K562 (cell line): ENCODE measurements around the gene DKKL1. TPM values are rescaled to one million over a fixed set of nuclear protein-coding genes. Genes with fewer than 3 reads are reported as not detected.

Experiments
- ATAC-seq: fragments of 200-7000 bp; cut with Tn5 transposase; 3 replicates; pipeline ENCODE4 v1.9.1; 2020; ENCODE audit warnings: moderate library complexity
- BruUV-seq: library from RNA; stranded (reverse); fragments of 400-500 nt; replicated peaks from 2 replicates; lab custom pipeline; 2021; lab: Mats Ljungman, UMichigan
- CTCF ChIA-PET: fragments of 300-600 bp; formaldehyde crosslinking; extraction: SDS; loops from one replicate; lab custom pipeline; 2021; ENCODE audit warnings: low intra/inter-chr PET ratio; lab: Yijun Ruan, JAX
- POLR2A ChIA-PET: fragments of 300-600, 350-650 bp; sonication (Branson Sonifier 250); formaldehyde crosslinking; extraction: SDS; loops from one replicate; lab custom pipeline; 2021; ENCODE audit warnings: antibody characterized with exemption, inconsistent platforms; lab: Yijun Ruan, JAX
- DNase-seq, 4 experiments: peaks; one replicate each; pipeline versions ENCODE4 v3.0.0 to v3.0.0-alpha.2; 2011 to 2018; ENCODE audit warnings: low spot score in 3 of 4, mixed read lengths in 3 of 4; ENCODE audit errors: extremely low read depth in 1 of 4
- FAIRE-seq: peaks from 2 replicates; lab custom pipeline; 2011; peaks lifted over from hg19 to GRCh38; lab: Jason Lieb, UNC
- H2AFZ ChIP-seq: 2 replicates; pipeline ENCODE4 v1.6.0; 2011; ENCODE audit warnings: low read depth, low read length, control low read depth, inconsistent platforms
- H3K27ac ChIP-seq: fragments of 200-600 bp; 3 replicates; pipeline ENCODE4 v1.8.0; 2011; ENCODE audit warnings: low read depth, mild to moderate bottlenecking, control low read depth, inconsistent platforms, low read length, moderate library complexity, mixed read lengths; ENCODE audit errors: extremely low read depth
- H3K27me3 ChIP-seq, 2 experiments: fragments of 300-600 bp in 1 of 2; 2 replicates in 1 of 2; 3 replicates in 1 of 2; pipeline versions ENCODE4 v1.6.0 to v1.8.0; 2011; ENCODE audit warnings: inconsistent platforms in 2 of 2, low read length in 2 of 2, mild to moderate bottlenecking in 1 of 2, mixed read lengths in 1 of 2, moderate library complexity in 1 of 2; ENCODE audit not compliant: control insufficient read depth in 2 of 2, insufficient read depth in 2 of 2
- H3K36me3 ChIP-seq: fragments of 300-600 bp; 3 replicates; pipeline ENCODE4 v1.8.0; 2011; ENCODE audit warnings: mild to moderate bottlenecking, low read length, inconsistent platforms; ENCODE audit not compliant: control insufficient read depth, insufficient read depth
- H3K4me1 ChIP-seq, 2 experiments: fragments of 200-600 bp in 1 of 2; replicated peaks in 1 of 2; 2 replicates in 1 of 2; 3 replicates in 1 of 2; pipeline versions ENCODE4 v1.5.1 to v1.8.0; 2011; ENCODE audit warnings: inconsistent platforms in 2 of 2, low read length in 2 of 2, mild to moderate bottlenecking in 1 of 2, mixed read lengths in 1 of 2, moderate library complexity in 1 of 2; ENCODE audit not compliant: control insufficient read depth in 2 of 2, insufficient read depth in 2 of 2
- H3K4me2 ChIP-seq: 2 replicates; pipeline ENCODE4 v1.6.1; 2011; ENCODE audit warnings: low read length, control low read depth, inconsistent platforms, mixed read lengths; ENCODE audit not compliant: insufficient read depth
- H3K4me3 ChIP-seq: fragments of 200-600 bp; sonication (generic), shearing (Covaris generic); 2 replicates; pipeline ENCODE4 v1.5.1; 2016; ENCODE audit warnings: control low read depth, inconsistent platforms
- H3K79me2 ChIP-seq: fragments of 200-600 bp; 3 replicates; pipeline ENCODE4 v1.8.0; 2011; ENCODE audit warnings: low read length, inconsistent platforms; ENCODE audit not compliant: control insufficient read depth, insufficient read depth
- H3K9ac ChIP-seq, 2 experiments: 2 replicates each; pipeline versions ENCODE4 v1.6.0 to v1.6.1; 2011; ENCODE audit warnings: low read depth in 2 of 2, low read length in 2 of 2, control low read depth in 1 of 2, inconsistent platforms in 1 of 2, mild to moderate bottlenecking in 1 of 2, mixed read lengths in 1 of 2; ENCODE audit not compliant: insufficient read depth in 1 of 2
- H3K9me1 ChIP-seq: one replicate; pipeline ENCODE4 v1.6.0; 2011; ENCODE audit warnings: inconsistent platforms, mild to moderate bottlenecking, low read length, moderate library complexity; ENCODE audit not compliant: control insufficient read depth, insufficient read depth
- H3K9me3 ChIP-seq: replicated peaks from 2 replicates; pipeline ENCODE4 v1.5.1; 2011; ENCODE audit warnings: low read depth, low read length, inconsistent platforms; ENCODE audit not compliant: control insufficient read depth, insufficient read depth
- H4K20me1 ChIP-seq: replicated peaks from 2 replicates; pipeline ENCODE4 v1.6.1; 2011; ENCODE audit warnings: low read length, inconsistent platforms, mixed read lengths; ENCODE audit not compliant: control insufficient read depth, insufficient read depth
- CAMTA2 ChIP-seq: fragments of 250-450 bp; sonication (Bioruptor Pico); conservative IDR thresholded peaks from 2 replicates; pipeline ENCODE4 v1.5.1; 2022
- CCNT2 ChIP-seq: IDR thresholded peaks from 2 replicates; pipeline ENCODE4 v1.6.1; 2011; ENCODE audit warnings: borderline replicate concordance, low read depth, mild to moderate bottlenecking, moderate library complexity, mixed read lengths, low read length; ENCODE audit not compliant: insufficient read length; ENCODE audit errors: extremely low read depth
- FOXK2 ChIP-seq, 2 experiments: fragments of 450-650 bp; IDR thresholded peaks in 1 of 2; conservative IDR thresholded peaks in 1 of 2; 2 replicates each; pipeline ENCODE4 v1.6.1; 2016; ENCODE audit warnings: low read depth in 2 of 2, mild to moderate bottlenecking in 1 of 2
- HIVEP1 ChIP-seq: fragments of 250-450 bp; sonication (Bioruptor Pico); IDR thresholded peaks from 2 replicates; pipeline ENCODE4 v1.4.0; 2020; ENCODE audit warnings: mild to moderate bottlenecking
- LEF1 ChIP-seq: fragments of 450-650 bp; IDR thresholded peaks from 2 replicates; pipeline ENCODE4 v1.6.1; 2016; ENCODE audit warnings: mild to moderate bottlenecking
- NFIX ChIP-seq: fragments of 250-450 bp; sonication (Bioruptor Pico); IDR thresholded peaks from 2 replicates; pipeline ENCODE4 v1.4.0; 2020; ENCODE audit warnings: low read depth, mild to moderate bottlenecking, moderate library complexity
- NFRKB ChIP-seq: fragments of 450-650 bp; IDR thresholded peaks from 2 replicates; pipeline ENCODE4 v1.6.1; 2016; ENCODE audit warnings: low read depth
- TAF9B ChIP-seq: fragments of 450-650 bp; IDR thresholded peaks from 2 replicates; pipeline ENCODE4 v1.6.1; 2018; ENCODE audit warnings: mild to moderate bottlenecking; ENCODE audit not compliant: partially characterized antibody
- TARDBP ChIP-seq: fragments of 450-650 bp; IDR thresholded peaks from 2 replicates; pipeline ENCODE4 v1.6.1; 2016
- WGBS: fragments of 100-300 bp; shearing (Covaris generic); methylation state at CpG from one replicate; pipeline ENCODE4 v1.1.6; 2016; ENCODE audit warnings: low coverage, mixed read lengths; ENCODE audit not compliant: insufficient coverage; ENCODE audit errors: missing lambda C conversion rate; 5-methylcytosine and 5-hydroxymethylcytosine counted together
- in situ Hi-C: fragments of 300-500 bp; cut with MboI; formaldehyde crosslinking; loops from 4 replicates; pipeline ENCODE4 v1.15.0; 2018; ENCODE audit warnings: inconsistent platforms, mixed read lengths
- intact Hi-C: fragments of 100-400 bp; cut with micrococcal nuclease; formaldehyde crosslinking; loops from 2 replicates; pipeline ENCODE4 v1.14.2; 2022
- polyA plus RNA-seq, 8 experiments: library from polyadenylated mRNA; depleted of rRNA in 4 of 8; stranded (reverse) in 5 of 8; unstranded in 3 of 8; fragments of >200 nt; fragmentation: Nextera tagmentation in 2 of 8; fragmentation: Illumina TruSeq in 1 of 8; extraction: Ambion mirVana in 2 of 8; extraction: Trizol in 1 of 8; gene quantifications; 2 replicates each; pipeline versions ENCODE4 v1.2.1 to v1.2.3, GENCODE V29; 2011 to 2014; ENCODE audit warnings: inconsistent platforms in 1 of 8, missing spikeins in 1 of 8
- total RNA-seq, 7 experiments: library from RNA; depleted of rRNA in 6 of 7; stranded (reverse); fragments of >200 nt in 6 of 7; fragmentation: Illumina TruSeq in 2 of 7; extraction: Trizol in 2 of 7; gene quantifications; 2 replicates each; pipeline versions ENCODE4 v1.2.1 to v1.2.3, GENCODE V29; 2011 to 2021; ENCODE audit warnings: low replicate concordance in 1 of 7
- TF ChIP-seq, protein P1 (sequence below): fragments of 250-450 bp; sonication (Bioruptor Pico); IDR thresholded peaks from 2 replicates; pipeline ENCODE4 v1.5.0; 2021; ENCODE audit warnings: mild to moderate bottlenecking, borderline replicate concordance
- TF ChIP-seq, protein P2 (sequence below): sonication (generic); formaldehyde crosslinking; IDR thresholded peaks from 2 replicates; pipeline ENCODE4 v1.8.0; 2022; ENCODE audit warnings: missing genetic modification reagents, mild to moderate bottlenecking, moderate library complexity, borderline replicate concordance
- TF ChIP-seq, protein P3 (sequence below): fragments of 250-450 bp; sonication (Bioruptor Pico); IDR thresholded peaks from 2 replicates; pipeline ENCODE4 v1.8.0; 2022; ENCODE audit warnings: inconsistent platforms

Gene DKKL1
- total and polyA plus RNA-seq, 9 of the 15 experiments (the other 6 are each of a cell fraction or from before 2014, with no cell fraction given), result 0.15 to 1.7 (median 0.52) TPM

DNA sequence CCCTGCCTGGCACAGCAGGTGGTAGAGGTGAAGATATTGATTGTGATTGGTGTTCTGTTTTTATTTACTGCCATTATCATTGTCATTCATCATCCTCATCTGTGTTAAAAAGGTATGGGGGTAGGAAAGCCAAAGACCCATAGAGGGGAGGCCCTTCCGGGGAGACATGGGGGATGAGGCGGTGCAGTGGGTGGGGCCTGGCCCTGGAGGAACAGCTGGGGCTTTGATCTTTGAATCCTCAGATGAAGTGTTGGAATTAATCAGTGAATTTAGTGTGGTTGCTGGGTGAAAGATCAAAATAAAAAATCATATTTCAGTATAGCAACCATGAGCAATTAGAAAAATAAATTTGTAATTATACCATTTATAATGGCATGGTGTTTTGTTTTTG lies 52.1 kb downstream of the DKKL1 start:
- Histone ChIP-seq H3K9me3 (no peaks in the 10 kb centered on the region), H4K20me1 (no peaks in the 10 kb centered on the region), H3K4me1 (peaks cover 21 to 40% of the 10 kb centered on the region in 2 experiments), H2AFZ (peak overlapping the region; percentile 86), H3K4me3 (no peak overlapping the region), H3K27me3 (no peaks in the 10 kb centered on the region), H3K9ac (no peak overlapping the region; a peak in 1 of 4 replicates), H3K36me3 (no peaks in the 10 kb centered on the region), H3K79me2 (no peaks in the 10 kb centered on the region), H3K4me2 (no peak overlapping the region), H3K27ac (no peak overlapping the region), H3K9me1 (no peaks in the 10 kb centered on the region)
- 58% methylated on average over 2 of the region's 2 CpGs for WGBS
- no peak for ATAC-seq
- ChIA-PET POLR2A (interaction anchor here (0.7 to 1.3 kb wide), 3 partner anchors 11 to 595 kb away, joined by 3 to 5 read pairs (median 3); no protein-coding TSS in a partner anchor), CTCF (no interaction called here)
- no peak for FAIRE-seq
- no TSS peak for BruUV-seq
- no peak for TF ChIP-seq TAF9B
- TF ChIP-seq CCNT2, result no peak
- TF ChIP-seq, protein P1, sequence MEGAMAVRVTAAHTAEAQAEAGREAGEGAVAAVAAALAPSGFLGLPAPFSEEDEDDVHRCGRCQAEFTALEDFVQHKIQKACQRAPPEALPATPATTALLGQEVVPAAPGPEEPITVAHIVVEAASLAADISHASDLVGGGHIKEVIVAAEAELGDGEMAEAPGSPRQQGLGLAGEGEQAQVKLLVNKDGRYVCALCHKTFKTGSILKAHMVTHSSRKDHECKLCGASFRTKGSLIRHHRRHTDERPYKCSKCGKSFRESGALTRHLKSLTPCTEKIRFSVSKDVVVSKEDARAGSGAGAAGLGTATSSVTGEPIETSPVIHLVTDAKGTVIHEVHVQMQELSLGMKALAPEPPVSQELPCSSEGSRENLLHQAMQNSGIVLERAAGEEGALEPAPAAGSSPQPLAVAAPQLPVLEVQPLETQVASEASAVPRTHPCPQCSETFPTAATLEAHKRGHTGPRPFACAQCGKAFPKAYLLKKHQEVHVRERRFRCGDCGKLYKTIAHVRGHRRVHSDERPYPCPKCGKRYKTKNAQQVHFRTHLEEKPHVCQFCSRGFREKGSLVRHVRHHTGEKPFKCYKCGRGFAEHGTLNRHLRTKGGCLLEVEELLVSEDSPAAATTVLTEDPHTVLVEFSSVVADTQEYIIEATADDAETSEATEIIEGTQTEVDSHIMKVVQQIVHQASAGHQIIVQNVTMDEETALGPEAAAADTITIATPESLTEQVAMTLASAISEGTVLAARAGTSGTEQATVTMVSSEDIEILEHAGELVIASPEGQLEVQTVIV (CRISPR knock-in tag), result no peak
- TF ChIP-seq NFIX (CRISPR knock-in tag), result no peak
- TF ChIP-seq, protein P2, sequence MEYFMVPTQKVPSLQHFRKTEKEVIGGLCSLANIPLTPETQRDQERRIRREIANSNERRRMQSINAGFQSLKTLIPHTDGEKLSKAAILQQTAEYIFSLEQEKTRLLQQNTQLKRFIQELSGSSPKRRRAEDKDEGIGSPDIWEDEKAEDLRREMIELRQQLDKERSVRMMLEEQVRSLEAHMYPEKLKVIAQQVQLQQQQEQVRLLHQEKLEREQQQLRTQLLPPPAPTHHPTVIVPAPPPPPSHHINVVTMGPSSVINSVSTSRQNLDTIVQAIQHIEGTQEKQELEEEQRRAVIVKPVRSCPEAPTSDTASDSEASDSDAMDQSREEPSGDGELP (CRISPR knock-in tag), result peak; percentile 23; the same call in 1 of the 2 replicates
- TF ChIP-seq LEF1, result 0 out of 2 replicates have a peak, but pooled peaks have one; percentile 24
- no peak for TF ChIP-seq FOXK2 (conservative IDR thresholded peaks at IDR 0.05 in 1 of 2, IDR thresholded peaks at IDR 0.05 in 1 of 2; ENCODE audit: low read depth in 2 of 2)
- no peak for TF ChIP-seq CAMTA2
- no peak for TF ChIP-seq TARDBP
- TF ChIP-seq NFRKB, result no peak
- TF ChIP-seq HIVEP1 (CRISPR knock-in tag), result no peak
- TF ChIP-seq, protein P3, sequence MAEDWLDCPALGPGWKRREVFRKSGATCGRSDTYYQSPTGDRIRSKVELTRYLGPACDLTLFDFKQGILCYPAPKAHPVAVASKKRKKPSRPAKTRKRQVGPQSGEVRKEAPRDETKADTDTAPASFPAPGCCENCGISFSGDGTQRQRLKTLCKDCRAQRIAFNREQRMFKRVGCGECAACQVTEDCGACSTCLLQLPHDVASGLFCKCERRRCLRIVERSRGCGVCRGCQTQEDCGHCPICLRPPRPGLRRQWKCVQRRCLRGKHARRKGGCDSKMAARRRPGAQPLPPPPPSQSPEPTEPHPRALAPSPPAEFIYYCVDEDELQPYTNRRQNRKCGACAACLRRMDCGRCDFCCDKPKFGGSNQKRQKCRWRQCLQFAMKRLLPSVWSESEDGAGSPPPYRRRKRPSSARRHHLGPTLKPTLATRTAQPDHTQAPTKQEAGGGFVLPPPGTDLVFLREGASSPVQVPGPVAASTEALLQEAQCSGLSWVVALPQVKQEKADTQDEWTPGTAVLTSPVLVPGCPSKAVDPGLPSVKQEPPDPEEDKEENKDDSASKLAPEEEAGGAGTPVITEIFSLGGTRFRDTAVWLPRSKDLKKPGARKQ (CRISPR knock-in tag), result no peak
- no peak for DNase-seq
- in situ Hi-C loops (no loop called here), intact Hi-C loops (no loop called here)
